ENCODE measurements around the gene GPR21.
A peak's percentile ranks its signal among the peaks of the same experiment; 100 is the strongest.

Gene GPR21

DNA sequence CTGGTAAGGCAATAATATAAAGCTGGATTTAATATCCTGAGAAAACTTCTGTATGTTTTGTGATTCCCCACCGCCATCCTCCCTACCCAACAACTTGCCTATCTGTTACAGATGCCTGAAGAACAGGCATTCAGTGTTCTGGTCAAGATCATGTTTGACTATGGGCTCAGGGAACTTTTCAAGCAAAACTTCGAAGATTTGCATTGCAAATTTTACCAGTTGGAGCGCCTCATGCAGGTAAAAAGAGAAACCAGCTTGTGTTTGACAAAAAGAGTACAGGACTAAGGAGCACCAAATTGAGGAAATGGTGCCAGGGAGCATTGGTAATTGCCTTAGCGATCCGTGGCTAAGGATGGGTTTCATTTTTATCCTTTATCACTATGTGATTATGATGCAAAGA lies 40.0 kb downstream of the GPR21 start:
- TF ChIP-seq, protein P1, sequence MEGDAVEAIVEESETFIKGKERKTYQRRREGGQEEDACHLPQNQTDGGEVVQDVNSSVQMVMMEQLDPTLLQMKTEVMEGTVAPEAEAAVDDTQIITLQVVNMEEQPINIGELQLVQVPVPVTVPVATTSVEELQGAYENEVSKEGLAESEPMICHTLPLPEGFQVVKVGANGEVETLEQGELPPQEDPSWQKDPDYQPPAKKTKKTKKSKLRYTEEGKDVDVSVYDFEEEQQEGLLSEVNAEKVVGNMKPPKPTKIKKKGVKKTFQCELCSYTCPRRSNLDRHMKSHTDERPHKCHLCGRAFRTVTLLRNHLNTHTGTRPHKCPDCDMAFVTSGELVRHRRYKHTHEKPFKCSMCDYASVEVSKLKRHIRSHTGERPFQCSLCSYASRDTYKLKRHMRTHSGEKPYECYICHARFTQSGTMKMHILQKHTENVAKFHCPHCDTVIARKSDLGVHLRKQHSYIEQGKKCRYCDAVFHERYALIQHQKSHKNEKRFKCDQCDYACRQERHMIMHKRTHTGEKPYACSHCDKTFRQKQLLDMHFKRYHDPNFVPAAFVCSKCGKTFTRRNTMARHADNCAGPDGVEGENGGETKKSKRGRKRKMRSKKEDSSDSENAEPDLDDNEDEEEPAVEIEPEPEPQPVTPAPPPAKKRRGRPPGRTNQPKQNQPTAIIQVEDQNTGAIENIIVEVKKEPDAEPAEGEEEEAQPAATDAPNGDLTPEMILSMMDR (conservative IDR thresholded peaks at IDR 0.05; ENCODE audit: low read depth), result no peak
- DNase-seq (ENCODE audit: low spot score), result no peak
- ChIA-PET POLR2A (ENCODE audit: low non-redundant PET) (no interaction called here), CTCF (interaction anchor here (0.6 to 0.9 kb wide), 4 partner anchors 85 to 278 kb away, joined by 3 to 4 read pairs (median 3); no protein-coding TSS in a partner anchor)
- H3K27ac ChIP-seq, result no peak overlapping the region

DNA sequence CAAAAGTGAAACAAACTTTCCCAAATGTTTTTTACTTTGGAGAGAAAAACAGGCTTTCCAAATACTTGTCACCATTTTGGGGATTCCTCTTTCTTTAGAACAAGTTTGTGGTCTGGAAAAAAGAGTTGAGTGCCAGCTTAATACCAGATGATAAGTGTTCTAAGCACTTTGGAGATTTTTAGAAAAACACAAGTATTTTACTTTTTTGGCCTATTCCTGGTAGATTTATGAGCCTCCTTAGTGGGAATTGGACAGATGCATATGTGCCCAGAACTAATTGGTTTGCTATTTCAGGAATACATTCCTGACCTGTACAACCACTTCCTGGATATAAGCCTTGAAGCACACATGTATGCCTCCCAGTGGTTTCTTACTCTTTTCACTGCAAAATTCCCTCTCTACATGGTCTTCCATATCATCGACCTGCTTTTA lies 40.5 kb downstream of the GPR21 start:
- CTCF ChIA-PET, result interaction anchor here (0.6 to 0.9 kb wide), 6 partner anchors 40 to 280 kb away, joined by 3 to 7 read pairs (median 3); no protein-coding TSS in a partner anchor
- TF ChIP-seq, protein P1 (conservative IDR thresholded peaks at IDR 0.05; ENCODE audit: low read depth), result no peak
- POLR2A ChIA-PET (ENCODE audit: low non-redundant PET), result no interaction called here
- no peak for DNase-seq (ENCODE audit: low spot score)
- no peak overlapping the region for H3K27ac ChIP-seq

DNA sequence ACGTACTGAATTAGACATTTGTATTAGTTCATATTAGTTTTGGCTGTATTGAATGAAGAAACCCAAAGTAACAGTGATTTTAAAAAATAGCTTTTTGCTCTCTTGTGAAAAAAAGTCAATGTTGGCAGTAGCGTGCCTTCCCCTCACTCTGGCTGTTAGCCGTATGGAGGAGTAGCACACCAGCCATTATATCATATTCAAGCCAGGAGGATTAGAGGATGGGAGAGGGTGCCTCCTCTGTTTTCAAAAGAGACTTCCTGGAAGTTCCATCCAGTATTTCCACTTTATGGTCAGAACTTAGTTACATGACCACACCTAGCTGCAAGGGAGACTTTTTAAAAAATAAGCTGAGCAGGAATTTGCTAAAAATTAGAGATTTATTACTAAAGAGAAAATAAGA lies 41.2 kb downstream of the GPR21 start:
- ChIA-PET CTCF (interaction anchor here (0.7 kb wide), 1 partner anchor 41 kb away, joined by 3 read pairs; no protein-coding TSS in a partner anchor), POLR2A (ENCODE audit: low non-redundant PET) (no interaction called here)
- no peak overlapping the region for H3K27ac ChIP-seq
- no peak for DNase-seq (ENCODE audit: low spot score)
- TF ChIP-seq, protein P1 (conservative IDR thresholded peaks at IDR 0.05; ENCODE audit: low read depth), result no peak

DNA sequence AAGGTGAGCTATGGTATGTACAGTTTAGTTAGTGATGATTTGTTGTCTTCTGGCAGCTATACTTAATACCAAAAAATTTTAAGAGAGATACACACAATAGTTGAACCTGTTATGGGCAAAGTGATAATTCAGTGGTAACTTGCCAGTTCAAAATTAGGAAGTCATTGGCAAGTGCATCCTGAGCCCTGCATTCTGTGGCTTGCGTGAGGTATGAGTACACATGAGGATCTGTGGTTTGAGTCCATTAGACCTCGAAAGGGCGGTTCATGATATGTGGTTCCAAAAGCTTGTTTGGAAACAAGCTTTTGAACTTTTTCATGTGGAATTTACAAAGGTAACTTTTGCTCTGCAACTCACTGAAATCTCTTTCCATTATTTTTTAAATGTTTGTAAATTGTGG lies 47.0 kb downstream of the GPR21 start:
- CTCF ChIA-PET, result interaction anchor here (3.0 kb wide), 1 partner anchor 269 kb away, joined by 16 read pairs; no protein-coding TSS in a partner anchor
- POLR2A ChIA-PET (ENCODE audit: low non-redundant PET), result no interaction called here
- TF ChIP-seq, protein P1 (conservative IDR thresholded peaks at IDR 0.05; ENCODE audit: low read depth), result no peak

DNA sequence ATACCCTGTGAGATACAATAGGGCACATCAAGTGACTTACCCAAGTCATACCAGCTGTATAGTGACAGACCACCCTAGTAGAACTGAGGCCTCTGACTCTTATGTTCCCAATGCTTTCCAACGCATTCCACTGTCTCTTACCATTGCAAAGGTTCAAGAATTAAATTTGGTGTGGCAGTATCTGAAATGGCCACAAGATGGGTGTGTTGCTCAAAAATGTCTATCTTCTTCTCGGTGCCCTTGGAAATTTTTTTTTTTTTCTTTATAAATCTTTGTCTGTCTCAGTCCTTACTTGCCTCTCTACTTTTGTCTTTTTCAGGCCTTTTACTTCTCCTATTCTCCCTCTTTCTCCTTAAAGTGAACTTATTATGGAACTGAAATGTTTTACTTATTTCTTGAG lies 48.4 kb downstream of the GPR21 start:
- TF ChIP-seq, protein P1 (conservative IDR thresholded peaks at IDR 0.05; ENCODE audit: low read depth), result peak; percentile 56
- ChIA-PET POLR2A (ENCODE audit: low non-redundant PET) (no interaction called here), CTCF (interaction anchor here (0.6 to 1.8 kb wide), 5 partner anchors 81 to 1004 kb away, joined by 3 to 10 read pairs (median 3); no protein-coding TSS in a partner anchor)
- DNase-seq (ENCODE audit: low spot score), result peak; percentile 34
- no peak overlapping the region for H3K27ac ChIP-seq

More for the DNA sequence above, 47.0 kb downstream of the GPR21 start:
- no peak overlapping the region for H3K27ac ChIP-seq
- no peak for DNase-seq (ENCODE audit: low spot score)

DNA sequence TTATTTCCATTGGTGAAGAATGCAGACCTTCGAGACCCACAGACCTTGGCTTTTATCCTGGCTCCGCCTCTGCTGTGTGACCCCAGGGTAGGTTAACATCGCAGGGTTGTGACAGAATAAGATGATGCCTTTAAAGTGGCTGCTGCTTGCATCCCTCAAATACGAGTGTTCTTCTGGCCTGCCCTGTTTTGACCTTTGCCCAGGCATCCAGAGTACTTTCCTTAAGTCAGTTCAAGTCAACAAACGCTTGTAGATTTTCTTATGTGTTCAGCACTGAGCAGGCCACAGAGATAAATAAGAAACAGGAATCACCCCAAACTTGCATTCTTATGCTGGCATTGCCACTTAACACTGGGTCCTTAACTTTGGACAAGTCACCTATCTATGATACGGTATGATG lies 50.2 kb downstream of the GPR21 start:
- ChIA-PET CTCF (interaction anchor here (1.8 kb wide), 1 partner anchor 266 kb away, joined by 10 read pairs; no protein-coding TSS in a partner anchor), POLR2A (ENCODE audit: low non-redundant PET) (no interaction called here)
- no peak for DNase-seq (ENCODE audit: low spot score)
- TF ChIP-seq, protein P1 (conservative IDR thresholded peaks at IDR 0.05; ENCODE audit: low read depth), result no peak
- H3K27ac ChIP-seq, result no peak overlapping the region

Data from RWPE1 (cell line).